Measurements from ENCODE around the gene ESPN. TPM values are rescaled to one million over a fixed set of nuclear protein-coding genes. Genes with fewer than 3 reads are reported as not detected.
"Not testable (repeated sequence)": the region's sequence is repeated elsewhere in the genome, so short reads cannot be mapped to it uniquely, and the experiment has no call there.

ESPN gene
- total RNA-seq, 1 experiment from 2014 or later: 8.5 TPM

DNA sequence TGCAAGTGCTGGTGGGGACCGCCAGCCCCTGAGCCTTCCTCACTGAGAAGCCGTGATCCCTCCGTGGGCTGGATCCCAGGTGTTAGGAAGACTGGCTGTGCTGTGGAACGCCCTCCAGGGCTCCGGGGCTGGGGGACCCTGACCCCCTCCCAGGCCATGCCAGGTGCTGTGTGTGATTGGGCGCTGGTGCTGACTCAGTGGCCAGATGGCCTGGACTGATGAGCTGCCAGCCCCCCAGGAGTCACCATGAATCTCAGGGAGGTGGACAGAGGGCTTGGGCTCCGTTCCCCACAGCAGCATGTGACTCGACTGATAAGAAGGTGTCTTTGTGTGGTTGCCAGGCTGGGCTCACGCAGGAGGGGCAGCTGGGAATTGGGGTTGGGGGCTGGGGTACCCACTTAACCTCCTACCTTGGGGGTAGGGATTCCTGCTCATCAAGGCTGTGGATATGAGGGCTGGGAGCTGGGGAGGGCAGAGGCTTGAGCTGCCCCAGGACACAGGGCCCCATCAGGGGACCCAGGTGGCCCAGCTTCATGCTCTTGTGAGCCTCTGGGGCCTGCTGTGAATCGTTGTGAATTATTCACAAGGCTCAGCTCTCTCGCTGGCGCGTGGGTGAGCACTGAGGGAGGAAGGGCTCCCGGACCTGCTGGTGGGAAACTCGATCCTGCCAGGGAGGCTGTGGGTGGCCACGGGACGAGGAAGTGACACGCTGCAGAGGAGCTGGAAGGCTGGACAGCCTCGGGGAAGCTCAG, 5.3 kb downstream of the ESPN start:
- CTCF ChIA-PET; in situ Hi-C loops (cut with HindIII; ENCODE audit: low pct_unique_long_range_greater_than_20kb, low sequenced_read_pairs); H3K9me3 ChIP-seq (ENCODE audit: control insufficient read depth, insufficient read depth, low read depth, low read length); ATAC-seq; H3K4me3 ChIP-seq (ENCODE audit: low read depth in 2 of 2, low read length in 2 of 2); BruUV-seq (replicated peaks); intact Hi-C loops (cut with micrococcal nuclease; ENCODE audit: unreplicated experiment); H3K27ac ChIP-seq (ENCODE audit: low read length); H3K36me3 ChIP-seq (ENCODE audit: control insufficient read depth, insufficient read depth, low read length); DNase-seq (ENCODE audit: low read depth, low spot score); H3K27me3 ChIP-seq (ENCODE audit: control insufficient read depth, insufficient read depth, low read length): not testable (repeated sequence)
- POLR2A ChIA-PET: interaction anchor here (0.6 kb wide), 1 partner anchor 36 kb away, joined by 3 read pairs; the partner anchor contains the start of gene ACOT7
- peaks cover 13% of the 10 kb centered on the region for H3K4me1 ChIP-seq (ENCODE audit: control insufficient read depth, insufficient read depth, low read length)

- H3K4me3 ChIP-seq (ENCODE audit: low read depth in 2 of 2, low read length in 2 of 2); POLR2A ChIA-PET; ATAC-seq; in situ Hi-C loops (cut with HindIII; ENCODE audit: low pct_unique_long_range_greater_than_20kb, low sequenced_read_pairs); DNase-seq (ENCODE audit: low read depth, low spot score); H3K36me3 ChIP-seq (ENCODE audit: control insufficient read depth, insufficient read depth, low read length); BruUV-seq (replicated peaks); H3K27ac ChIP-seq (ENCODE audit: low read length); intact Hi-C loops (cut with micrococcal nuclease; ENCODE audit: unreplicated experiment); H3K9me3 ChIP-seq (ENCODE audit: control insufficient read depth, insufficient read depth, low read depth, low read length); CTCF ChIA-PET; H3K27me3 ChIP-seq (ENCODE audit: control insufficient read depth, insufficient read depth, low read length): not testable (repeated sequence)
- H3K4me1 ChIP-seq (ENCODE audit: control insufficient read depth, insufficient read depth, low read length): peaks cover 14% of the 10 kb centered on the region
Measured at GRCh38 chr1:6431645-6432579, 7.3 kb downstream of the ESPN start.

GRCh38 chr1:6434186-6434585, 9.6 kb downstream of the ESPN start:
- DNase-seq (ENCODE audit: low read depth, low spot score): no peak
- in situ Hi-C loops (cut with HindIII; ENCODE audit: low pct_unique_long_range_greater_than_20kb, low sequenced_read_pairs): no loop called here
- POLR2A ChIA-PET: no interaction called here
- no TSS peak for BruUV-seq (replicated peaks)
- CTCF ChIA-PET: no interaction called here
- Histone ChIP-seq H3K27me3 (ENCODE audit: control insufficient read depth, insufficient read depth, low read length) (no peaks in the 10 kb centered on the region), H3K36me3 (ENCODE audit: control insufficient read depth, insufficient read depth, low read length) (no peaks in the 10 kb centered on the region), H3K27ac (ENCODE audit: low read length) (no peak overlapping the region), H3K4me3 (ENCODE audit: low read depth in 2 of 2, low read length in 2 of 2) (no peak overlapping the region), H3K4me1 (ENCODE audit: control insufficient read depth, insufficient read depth, low read length) (peaks cover 15% of the 10 kb centered on the region), H3K9me3 (ENCODE audit: control insufficient read depth, insufficient read depth, low read depth, low read length) (no peaks in the 10 kb centered on the region)
- intact Hi-C loops (cut with micrococcal nuclease; ENCODE audit: unreplicated experiment): no loop called here
- no peak for ATAC-seq
- TF ChIP-seq SIN3A (IDR thresholded peaks at IDR 0.05; ENCODE audit: borderline replicate concordance, insufficient read depth, low read depth, low read length) (no peak), POLR2AphosphoS5 (IDR thresholded peaks at IDR 0.05; ENCODE audit: low read depth, low read length) (no peak), TCF7L2 (IDR thresholded peaks at IDR 0.05; ENCODE audit: low read depth, low read length) (no peak), REST (IDR thresholded peaks at IDR 0.05; ENCODE audit: insufficient read depth in 1 of 2, low read depth in 2 of 2, low read length in 1 of 2) (no peak)

Measured in Panc1 (cell line).